ENCODE results near the gene ATP13A3. TPM values are rescaled to one million over a fixed set of nuclear protein-coding genes. Genes with fewer than 3 reads are reported as not detected.

The ATP13A3 gene
- total RNA-seq, 2 experiments from 2014 or later: 79.5 to 84.5 TPM

- intact Hi-C loops (cut with micrococcal nuclease; ENCODE audit: unreplicated experiment): no loop called here
- DNase-seq (ENCODE audit: low spot score): no peak
- Histone ChIP-seq H3K4me2 (ENCODE audit: low read length) (no peak overlapping the region), H3K4me1 (ENCODE audit: insufficient read depth, low read length, poor library complexity, severe bottlenecking) (peaks cover 9% of the 10 kb centered on the region), H3K36me3 (ENCODE audit: insufficient read depth, low read length) (peaks cover 10% of the 10 kb centered on the region; the same call in 1 of the 2 replicates), H4K20me1 (ENCODE audit: insufficient read depth, low read length) (no peaks in the 10 kb centered on the region), H3K9me3 (ENCODE audit: low read length) (no peaks in the 10 kb centered on the region), H2AFZ (ENCODE audit: low read length) (no peak overlapping the region), H3K27ac (ENCODE audit: low read depth, low read length, poor library complexity, severe bottlenecking) (no peak overlapping the region), H3K79me2 (ENCODE audit: insufficient read depth, low read depth, low read length) (no peaks in the 10 kb centered on the region), H3K9me2 (ENCODE audit: insufficient read depth, low read length) (no peaks in the 10 kb centered on the region), H3K4me3 (ENCODE audit: low read depth, low read length, poor library complexity, severe bottlenecking) (no peak overlapping the region)
- TF ChIP-seq CTCF (conservative IDR thresholded peaks at IDR 0.05; ENCODE audit: low read length) (no peak), EZH2phosphoT487 (IDR thresholded peaks at IDR 0.05; ENCODE audit: borderline replicate concordance, low read depth, low read length) (no peak)
- BruUV-seq (replicated peaks): no TSS peak
- CTCF ChIA-PET (ENCODE audit: unreplicated experiment): no interaction called here
- POLR2A ChIA-PET: interaction anchor here (0.7 kb wide), 1 partner anchor 13 kb away, joined by 4 read pairs; no protein-coding TSS in a partner anchor
Observed at GRCh38 chr3:194401346-194401745, 85.5 kb downstream of the ATP13A3 start.

GRCh38 chr3:194399874-194400411 lies 86.9 kb downstream of the ATP13A3 start:
- Histone ChIP-seq H3K79me2 (ENCODE audit: insufficient read depth, low read depth, low read length) (no peaks in the 10 kb centered on the region), H3K36me3 (ENCODE audit: insufficient read depth, low read length) (no peaks in the 10 kb centered on the region), H3K27ac (ENCODE audit: low read depth, low read length, poor library complexity, severe bottlenecking) (no peak overlapping the region), H3K9me2 (ENCODE audit: insufficient read depth, low read length) (no peaks in the 10 kb centered on the region), H3K4me3 (ENCODE audit: low read depth, low read length, poor library complexity, severe bottlenecking) (no peak overlapping the region), H3K9me3 (ENCODE audit: low read length) (no peaks in the 10 kb centered on the region), H2AFZ (ENCODE audit: low read length) (no peak overlapping the region), H4K20me1 (ENCODE audit: insufficient read depth, low read length) (no peaks in the 10 kb centered on the region), H3K4me1 (ENCODE audit: insufficient read depth, low read length, poor library complexity, severe bottlenecking) (peaks cover 9% of the 10 kb centered on the region), H3K4me2 (ENCODE audit: low read length) (no peak overlapping the region)
- ChIA-PET POLR2A (interaction anchor here (0.6 to 0.7 kb wide), 3 partner anchors 10 to 561 kb away, joined by 3 to 4 read pairs (median 3); no protein-coding TSS in a partner anchor), CTCF (ENCODE audit: unreplicated experiment) (no interaction called here)
- TF ChIP-seq CTCF (conservative IDR thresholded peaks at IDR 0.05; ENCODE audit: low read length): no peak
- TF ChIP-seq EZH2phosphoT487 (IDR thresholded peaks at IDR 0.05; ENCODE audit: borderline replicate concordance, low read depth, low read length): no peak
- intact Hi-C loops (cut with micrococcal nuclease; ENCODE audit: unreplicated experiment): no loop called here
- BruUV-seq (replicated peaks): no TSS peak
- peak; percentile 32 for DNase-seq (ENCODE audit: low spot score)

- no peaks in the 10 kb centered on the region for H4K20me1 ChIP-seq (ENCODE audit: insufficient read depth, low read length)
- H2AFZ ChIP-seq (ENCODE audit: low read length): no peak within 1 kb of the TSS
- peaks cover 9% of the 10 kb centered on the region for H3K4me1 ChIP-seq (ENCODE audit: insufficient read depth, low read length, poor library complexity, severe bottlenecking)
- no peak within 1 kb of the TSS for H3K4me2 ChIP-seq (ENCODE audit: low read length)
- CTCF ChIA-PET (ENCODE audit: unreplicated experiment): no interaction called here
- BruUV-seq (replicated peaks): no TSS peak
- no peak for DNase-seq (ENCODE audit: low spot score)
- H3K79me2 ChIP-seq (ENCODE audit: insufficient read depth, low read depth, low read length): no peaks in the 10 kb centered on the region
- no peak within 1 kb of the TSS for H3K27ac ChIP-seq (ENCODE audit: low read depth, low read length, poor library complexity, severe bottlenecking)
- POLR2A ChIA-PET: interaction anchor here (0.7 kb wide), 1 partner anchor 196 kb away, joined by 6 read pairs; no protein-coding TSS in a partner anchor
- no peaks in the 10 kb centered on the region for H3K9me2 ChIP-seq (ENCODE audit: insufficient read depth, low read length)
- H3K9me3 ChIP-seq (ENCODE audit: low read length): no peaks in the 10 kb centered on the region
- H3K4me3 ChIP-seq (ENCODE audit: low read depth, low read length, poor library complexity, severe bottlenecking): no peak within 1 kb of the TSS
- TF ChIP-seq CTCF (conservative IDR thresholded peaks at IDR 0.05; ENCODE audit: low read length) (no peak), EZH2phosphoT487 (IDR thresholded peaks at IDR 0.05; ENCODE audit: borderline replicate concordance, low read depth, low read length) (no peak)
- intact Hi-C loops (cut with micrococcal nuclease; ENCODE audit: unreplicated experiment): no loop called here
- H3K36me3 ChIP-seq (ENCODE audit: insufficient read depth, low read length): no peaks in the 10 kb centered on the region
Observed at GRCh38 chr3:194399166-194399565, 87.6 kb downstream of the ATP13A3 start, which contains the start of gene GP5. TSS of gene GP5 (minus strand) at chr3:194399266. CDS start at chr3:194398282, 984 bp downstream.
